Stomach (tissue), 9 donors: Measurements from ENCODE around the gene ARL1. TPM values are rescaled to one million over a fixed set of nuclear protein-coding genes. Genes with fewer than 3 reads are reported as not detected.
A peak's percentile ranks its signal among the peaks of the same experiment; 100 is the strongest.
"Not testable (repeated sequence)": the region's sequence is repeated elsewhere in the genome, so short reads cannot be mapped to it uniquely, and the experiment has no call there.

Experiments
- DNase-seq, 2 donors: peaks; one replicate each; pipeline versions ENCODE4 v3.0.0 to v3.0.0-alpha.2; 2013 to 2019
- H3K27ac ChIP-seq, 5 donors: fragments of 200-600 bp in 4 of 5; sonication (generic) in 4 of 5; one replicate each; pipeline ENCODE4 v1.5.1; 2013 to 2019; ENCODE audit warnings: mild to moderate bottlenecking in 1 of 5, moderate library complexity in 1 of 5
- H3K27me3 ChIP-seq, 3 donors: fragments of 200-600 bp; sonication (generic); one replicate each; pipeline ENCODE4 v1.5.1; 2017 to 2019; ENCODE audit warnings: mixed run types in 1 of 3
- H3K36me3 ChIP-seq, 4 donors: fragments of 200-600 bp; sonication (generic); 1 replicate in 3 of 4; 2 replicates in 1 of 4; pipeline ENCODE4 v1.5.1; 2016 to 2019
- H3K4me1 ChIP-seq, 4 donors: fragments of 200-600 bp; sonication (generic); one replicate each; pipeline ENCODE4 v1.5.1; 2016 to 2019
- H3K4me3 ChIP-seq, 4 donors: fragments of 200-600 bp; sonication (generic) in 3 of 4; one replicate each; pipeline ENCODE4 v1.5.1; 2016 to 2019; ENCODE audit warnings: mild to moderate bottlenecking in 1 of 4
- H3K9me3 ChIP-seq, 4 donors: fragments of 200-600 bp; sonication (generic); one replicate each; pipeline ENCODE4 v1.5.1; 2016 to 2019
- EP300 ChIP-seq: sonication (generic); formaldehyde crosslinking; IDR thresholded peaks from one replicate; pipeline ENCODE4 v1.6.1; 2017; ENCODE audit warnings: antibody characterized with exemption
- POLR2A ChIP-seq, 4 donors: fragments of 450-650 bp; IDR thresholded peaks; one replicate each; pipeline ENCODE4 v1.6.1; 2016; ENCODE audit warnings: antibody characterized with exemption in 4 of 4, control low read depth in 2 of 4, mild to moderate bottlenecking in 1 of 4, moderate library complexity in 1 of 4
- POLR2AphosphoS5 ChIP-seq, 3 donors: sonication (generic); formaldehyde crosslinking; IDR thresholded peaks; one replicate each; pipeline ENCODE4 v1.6.1; 2016; ENCODE audit warnings: antibody characterized with exemption in 3 of 3
- WGBS, 5 donors: extraction: QIAGEN DNeasy Blood & Tissue Kit in 3 of 5; methylation state at CpG; one replicate each; pipeline versions ENCODE4 v1.1.5 to v1.1.7; 2013 to 2018; 5-methylcytosine and 5-hydroxymethylcytosine counted together
- intact Hi-C: fragments of 100-400 bp; cut with DNase I; formaldehyde crosslinking; loops from one replicate; pipeline ENCODE4 v1.15.1; 2023; ENCODE audit warnings: low total_unique reads
- polyA plus RNA-seq, 3 donors: library from polyadenylated mRNA; stranded (reverse); fragments of 200-250 nt; gene quantifications; one replicate each; pipeline ENCODE4 v1.2.3, GENCODE V29; 2013
- total RNA-seq, 5 donors: library from RNA; depleted of rRNA; stranded (reverse); fragments of >200 nt; gene quantifications; one replicate each; pipeline versions ENCODE4 v1.1.0 to v1.2.3, GENCODE V29; 2014 to 2016
- TF ChIP-seq, protein P1 (sequence below), 7 experiments: fragments of 450-650 bp in 4 of 7; fragments of 200-600 bp in 3 of 7; sonication (generic) in 3 of 7; IDR thresholded peaks; one replicate each; pipeline ENCODE4 v1.5.1; 2016 to 2019; ENCODE audit warnings: antibody characterized with exemption in 7 of 7, control low read depth in 2 of 7, mild to moderate bottlenecking in 1 of 7
- donor health status: healthy with polysubstance abuse.
- donor health status: Bipolar disorder and iron deficiency.
- donor health status: healthy.

ARL1 gene
- total and polyA plus RNA-seq, 8 donors: 9.4 to 131 (median 28.9) TPM

DNA sequence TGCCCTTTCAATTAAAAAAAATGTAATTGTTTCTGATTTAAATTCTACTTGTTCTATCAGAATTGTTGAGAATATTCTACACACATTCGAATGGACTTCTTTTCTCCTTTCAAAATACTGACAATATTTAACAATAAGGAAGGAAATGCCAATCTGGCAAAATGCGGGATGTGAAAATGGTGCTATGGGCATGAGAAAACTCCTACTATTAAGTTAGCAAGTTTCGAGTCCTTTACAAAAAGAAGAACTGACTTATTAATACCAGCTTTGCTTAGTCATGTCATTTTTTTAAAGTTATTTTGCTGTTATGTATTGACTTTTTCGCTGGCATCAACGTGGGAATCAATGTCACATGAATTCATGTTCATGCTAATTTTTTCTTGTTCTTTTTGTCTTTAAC lies 31.7 kb upstream of the ARL1 start:
- Histone ChIP-seq H3K36me3 (no peaks in the 10 kb centered on the region), H3K9me3 (no peaks in the 10 kb centered on the region), H3K4me1 (no peaks in the 10 kb centered on the region), H3K4me3 (no peak overlapping the region), H3K27ac (no peak overlapping the region), H3K27me3 (no peaks in the 10 kb centered on the region)
- no peak for DNase-seq
- WGBS, 5 donors: 74 to 83% (median 77%) methylated on average over 5 of the region's 5 CpGs
- intact Hi-C loops: no loop called here
- TF ChIP-seq POLR2AphosphoS5 (IDR thresholded peaks at IDR 0.05): no peak
- TF ChIP-seq EP300: no peak
- TF ChIP-seq POLR2A (IDR thresholded peaks at IDR 0.05): no peak

- H3K36me3 ChIP-seq: no peaks in the 10 kb centered on the region
- no peak overlapping the region for H3K27ac ChIP-seq
- H3K27me3 ChIP-seq: no peaks in the 10 kb centered on the region
- H3K4me1 ChIP-seq: peaks cover 0 to 6% (median 0%) of the 10 kb centered on the region in 4 donors
- TF ChIP-seq EP300: no peak
- TF ChIP-seq, protein P1, sequence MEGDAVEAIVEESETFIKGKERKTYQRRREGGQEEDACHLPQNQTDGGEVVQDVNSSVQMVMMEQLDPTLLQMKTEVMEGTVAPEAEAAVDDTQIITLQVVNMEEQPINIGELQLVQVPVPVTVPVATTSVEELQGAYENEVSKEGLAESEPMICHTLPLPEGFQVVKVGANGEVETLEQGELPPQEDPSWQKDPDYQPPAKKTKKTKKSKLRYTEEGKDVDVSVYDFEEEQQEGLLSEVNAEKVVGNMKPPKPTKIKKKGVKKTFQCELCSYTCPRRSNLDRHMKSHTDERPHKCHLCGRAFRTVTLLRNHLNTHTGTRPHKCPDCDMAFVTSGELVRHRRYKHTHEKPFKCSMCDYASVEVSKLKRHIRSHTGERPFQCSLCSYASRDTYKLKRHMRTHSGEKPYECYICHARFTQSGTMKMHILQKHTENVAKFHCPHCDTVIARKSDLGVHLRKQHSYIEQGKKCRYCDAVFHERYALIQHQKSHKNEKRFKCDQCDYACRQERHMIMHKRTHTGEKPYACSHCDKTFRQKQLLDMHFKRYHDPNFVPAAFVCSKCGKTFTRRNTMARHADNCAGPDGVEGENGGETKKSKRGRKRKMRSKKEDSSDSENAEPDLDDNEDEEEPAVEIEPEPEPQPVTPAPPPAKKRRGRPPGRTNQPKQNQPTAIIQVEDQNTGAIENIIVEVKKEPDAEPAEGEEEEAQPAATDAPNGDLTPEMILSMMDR (IDR thresholded peaks at IDR 0.05): no peak
- no peak for TF ChIP-seq POLR2A (IDR thresholded peaks at IDR 0.05)
- TF ChIP-seq POLR2AphosphoS5 (IDR thresholded peaks at IDR 0.05): no peak
- no peaks in the 10 kb centered on the region for H3K9me3 ChIP-seq
- H3K4me3 ChIP-seq: no peak overlapping the region
- intact Hi-C loops: no loop called here
- DNase-seq: peak in 1 of 2 donors; percentile 16
Observed at GRCh38 chr12:101436136-101436535, 28.6 kb upstream of the ARL1 start.

DNA sequence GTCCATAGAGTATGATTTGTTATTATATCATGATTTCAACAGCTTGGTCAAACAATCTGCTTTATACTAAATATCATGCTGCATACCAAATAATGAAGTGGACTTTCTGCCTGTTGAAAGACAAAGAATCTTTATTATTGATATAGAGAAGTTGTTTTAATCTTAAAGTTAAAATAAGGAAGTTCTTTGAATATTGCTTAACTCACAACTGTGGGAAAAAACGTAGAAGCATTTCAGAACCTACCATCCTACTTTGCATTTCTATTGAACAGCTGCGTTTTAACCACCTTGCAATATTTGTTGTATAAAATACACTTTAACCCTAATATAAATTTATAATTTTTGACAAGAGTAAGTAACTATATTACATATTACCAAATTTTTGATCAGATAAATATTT lies 22.9 kb upstream of the ARL1 start:
- no peak for DNase-seq

GRCh38 chr12:101424620-101425019 lies 17.0 kb upstream of the ARL1 start:
- WGBS, 5 donors: 69 to 94% (median 87%) methylated on average over 2 of the region's 2 CpGs

More for the DNA sequence above, 22.9 kb upstream of the ARL1 start:
- no peak for TF ChIP-seq EP300
- no peak for TF ChIP-seq POLR2AphosphoS5 (IDR thresholded peaks at IDR 0.05)
- no peak for TF ChIP-seq POLR2A (IDR thresholded peaks at IDR 0.05)
- no peak overlapping the region for H3K27ac ChIP-seq
- H3K27me3 ChIP-seq: no peaks in the 10 kb centered on the region
- H3K36me3 ChIP-seq: no peaks in the 10 kb centered on the region
- WGBS, 5 donors: 47 to 65% (median 55%) methylated on average over 2 of the region's 2 CpGs
- H3K4me3 ChIP-seq: no peak overlapping the region
- no peaks in the 10 kb centered on the region for H3K9me3 ChIP-seq
- peaks cover 0 to 6% (median 0%) of the 10 kb centered on the region in 4 donors for H3K4me1 ChIP-seq
- intact Hi-C loops: no loop called here

GRCh38 chr12:101422066-101422465 lies 14.5 kb upstream of the ARL1 start:
- H3K27ac ChIP-seq, H3K36me3 ChIP-seq, H3K4me1 ChIP-seq, intact Hi-C loops, H3K4me3 ChIP-seq, H3K27me3 ChIP-seq, H3K9me3 ChIP-seq, DNase-seq: not testable (repeated sequence)
- 79 to 98% (median 96%) methylated on average over 4 of the region's 4 CpGs for WGBS, 5 donors

More at GRCh38 chr12:101424620-101425019, 17.0 kb upstream of the ARL1 start:
- intact Hi-C loops: no loop called here
- no peak for DNase-seq
- no peak overlapping the region for H3K27ac ChIP-seq
- H3K9me3 ChIP-seq: no peaks in the 10 kb centered on the region
- H3K4me3 ChIP-seq: no peak overlapping the region
- H3K36me3 ChIP-seq: no peaks in the 10 kb centered on the region
- H3K27me3 ChIP-seq: no peaks in the 10 kb centered on the region
- TF ChIP-seq, protein P1 (IDR thresholded peaks at IDR 0.05): no peak
- no peak for TF ChIP-seq POLR2A (IDR thresholded peaks at IDR 0.05)
- no peaks in the 10 kb centered on the region for H3K4me1 ChIP-seq

- TF ChIP-seq POLR2A (IDR thresholded peaks at IDR 0.05) (no peak), EP300 (no peak), POLR2AphosphoS5 (IDR thresholded peaks at IDR 0.05) (no peak)
- TF ChIP-seq, protein P1 (IDR thresholded peaks at IDR 0.05): no peak
- Histone ChIP-seq H3K27ac (no peak overlapping the region), H3K36me3 (no peaks in the 10 kb centered on the region), H3K27me3 (no peaks in the 10 kb centered on the region), H3K4me1 (no peaks in the 10 kb centered on the region), H3K4me3 (no peak overlapping the region), H3K9me3 (no peaks in the 10 kb centered on the region)
- DNase-seq: no peak
- intact Hi-C loops: no loop called here
- 84 to 100% (median 94%) methylated on average over 1 of the region's 1 CpG for WGBS, 5 donors
Observed at GRCh38 chr12:101415228-101415627, 7.7 kb upstream of the ARL1 start.
